WTC11 (cell line): ENCODE data around the gene FANCM. TPM values are rescaled to one million over a fixed set of nuclear protein-coding genes. Genes with fewer than 3 reads are reported as not detected.

ENCODE experiments used
- ATAC-seq: fragments of 200-7000 bp; cut with Tn5 transposase; 2 replicates; pipeline ENCODE4 v1.10.0; 2021; ENCODE audit warnings: mild to moderate bottlenecking, moderate library complexity
- CTCF ChIA-PET: fragments of 300-600 bp; sonication (Branson Sonifier 250); formaldehyde crosslinking; loops from one replicate; lab custom pipeline; 2021; ENCODE audit warnings: antibody characterized with exemption; lab: Charles Lee
- POLR2A ChIA-PET: fragments of 350-600 bp; sonication (Branson Sonifier 250); formaldehyde crosslinking; loops from one replicate; lab custom pipeline; 2021; ENCODE audit warnings: antibody characterized with exemption; lab: Charles Lee
- DNase-seq: peaks from one replicate; pipeline ENCODE4 v3.0.0; 2021; ENCODE audit warnings: low spot score
- H3K27ac Mint-ChIP-seq: 2 replicates; pipeline ENCODE4 v1.8.0; 2021; ENCODE audit warnings: mixed read lengths
- H3K27me3 Mint-ChIP-seq: 2 replicates; pipeline ENCODE4 v1.8.0; 2021; ENCODE audit warnings: low read depth, mild to moderate bottlenecking, moderate library complexity, mixed read lengths
- H3K36me3 Mint-ChIP-seq: 2 replicates; pipeline ENCODE4 v1.8.0; 2021; ENCODE audit warnings: mixed read lengths
- H3K4me1 Mint-ChIP-seq: 2 replicates; pipeline ENCODE4 v1.8.0; 2022; ENCODE audit warnings: mixed read lengths
- H3K4me3 Mint-ChIP-seq: 2 replicates; pipeline ENCODE4 v1.8.0; 2021; ENCODE audit warnings: mild to moderate bottlenecking, moderate library complexity, mixed read lengths
- H3K9me3 Mint-ChIP-seq: 2 replicates; pipeline ENCODE4 v1.8.0; 2021; ENCODE audit warnings: mixed read lengths
- AFF4 ChIP-seq: sonication (generic); formaldehyde crosslinking; IDR thresholded peaks from 2 replicates; pipeline ENCODE4 v1.8.1; 2023; ENCODE audit warnings: mild to moderate bottlenecking, missing genetic modification reagents, borderline replicate concordance
- FOXJ3 ChIP-seq: sonication (generic); formaldehyde crosslinking; IDR thresholded peaks from 2 replicates; pipeline ENCODE4 v1.9.0; 2021; ENCODE audit warnings: missing genetic modification reagents, mild to moderate bottlenecking, borderline replicate concordance
- GABPB1 ChIP-seq: sonication (generic); formaldehyde crosslinking; IDR thresholded peaks from 2 replicates; pipeline ENCODE4 v1.8.1; 2023; ENCODE audit warnings: mild to moderate bottlenecking, missing genetic modification reagents
- GRHL2 ChIP-seq: fragments of 250-450 bp; sonication (Bioruptor Pico); IDR thresholded peaks from 2 replicates; pipeline ENCODE4 v1.8.0; 2022; ENCODE audit warnings: mild to moderate bottlenecking, moderate library complexity; ENCODE audit not compliant: insufficient replicate concordance, severe bottlenecking
- HMGA2 ChIP-seq: fragments of 250-450 bp; sonication (Bioruptor Pico); IDR thresholded peaks from 2 replicates; pipeline ENCODE4 v1.4.0; 2021; ENCODE audit warnings: mild to moderate bottlenecking, moderate library complexity
- JAZF1 ChIP-seq: fragments of 250-450 bp; sonication (Bioruptor Pico); IDR thresholded peaks from 2 replicates; pipeline ENCODE4 v1.9.0; 2021; ENCODE audit warnings: moderate library complexity, mild to moderate bottlenecking, inconsistent platforms
- NFATC4 ChIP-seq: fragments of 250-450 bp; sonication (Bioruptor Pico); IDR thresholded peaks from 2 replicates; pipeline ENCODE4 v1.9.0; 2021; ENCODE audit warnings: mild to moderate bottlenecking
- SMAD3 ChIP-seq: sonication (generic); formaldehyde crosslinking; IDR thresholded peaks from 2 replicates; pipeline ENCODE4 v1.8.0; 2022; ENCODE audit warnings: missing genetic modification reagents, mild to moderate bottlenecking, borderline replicate concordance
- TCF7 ChIP-seq: sonication (generic); formaldehyde crosslinking; IDR thresholded peaks from 2 replicates; pipeline ENCODE4 v1.8.0; 2022; ENCODE audit warnings: mild to moderate bottlenecking, low read depth, missing genetic modification reagents, moderate library complexity
- TEAD4 ChIP-seq: sonication (generic); formaldehyde crosslinking; IDR thresholded peaks from 2 replicates; pipeline ENCODE4 v1.8.0; 2022; ENCODE audit warnings: mild to moderate bottlenecking, missing genetic modification reagents
- USF2 ChIP-seq: sonication (generic); formaldehyde crosslinking; IDR thresholded peaks from 2 replicates; pipeline ENCODE4 v1.8.1; 2023; ENCODE audit warnings: mild to moderate bottlenecking, missing genetic modification reagents, moderate library complexity
- ZNF121 ChIP-seq: sonication (generic); formaldehyde crosslinking; IDR thresholded peaks from 2 replicates; pipeline ENCODE4 v1.8.0; 2023; ENCODE audit warnings: missing genetic modification reagents
- ZNF416 ChIP-seq: fragments of 250-450 bp; sonication (Bioruptor Pico); IDR thresholded peaks from 2 replicates; pipeline ENCODE4 v1.9.0; 2021; ENCODE audit warnings: mild to moderate bottlenecking, inconsistent platforms
- total RNA-seq: library from RNA; stranded (reverse); gene quantifications from 3 replicates; pipeline ENCODE4 v1.2.3, GENCODE V29; 2021
- TF ChIP-seq, protein P1 (sequence below): sonication (generic); formaldehyde crosslinking; IDR thresholded peaks from 2 replicates; pipeline ENCODE4 v1.8.1; 2022; ENCODE audit warnings: missing genetic modification reagents, borderline replicate concordance
- TF ChIP-seq, protein P2 (sequence below): sonication (generic); formaldehyde crosslinking; IDR thresholded peaks from 2 replicates; pipeline ENCODE4 v1.8.1; 2023; ENCODE audit warnings: mild to moderate bottlenecking, missing genetic modification reagents, moderate library complexity
- TF ChIP-seq, protein P3 (sequence below): sonication (generic); formaldehyde crosslinking; IDR thresholded peaks from 2 replicates; pipeline ENCODE4 v1.8.0; 2023; ENCODE audit warnings: missing genetic modification reagents, mild to moderate bottlenecking, borderline replicate concordance
- TF ChIP-seq, protein P4 (sequence below): fragments of 250-450 bp; sonication (Bioruptor Pico); conservative IDR thresholded peaks from 2 replicates; pipeline ENCODE4 v1.9.0; 2021; ENCODE audit warnings: mild to moderate bottlenecking
- TF ChIP-seq, protein P5 (sequence below): sonication (generic); formaldehyde crosslinking; IDR thresholded peaks from 2 replicates; pipeline ENCODE4 v1.8.0; 2022; ENCODE audit warnings: mild to moderate bottlenecking, missing genetic modification reagents

The FANCM gene
- total RNA-seq, 1 experiment from 2014 or later = 12.9 TPM

DNA sequence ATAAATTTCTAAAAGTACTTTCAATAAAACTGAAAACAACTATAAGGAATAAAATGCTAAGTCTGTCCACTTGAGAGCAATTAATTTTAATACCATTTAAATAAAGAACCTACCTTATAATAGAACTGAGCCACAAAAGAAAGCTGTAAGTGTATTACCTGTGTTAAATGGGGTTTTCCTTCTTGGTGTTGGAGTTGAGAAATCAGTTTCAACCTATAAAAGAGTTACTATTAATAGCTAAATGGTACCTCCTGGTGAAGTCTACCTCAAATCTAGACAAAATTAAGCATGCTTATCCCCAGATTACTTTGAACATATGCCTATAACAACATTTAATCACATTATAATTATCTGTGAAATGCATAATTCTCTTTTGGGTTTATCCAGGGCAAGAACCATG, 68.5 kb downstream of the FANCM start (continued):
- TF ChIP-seq HMGA2 (CRISPR knock-in tag) = no peak

GRCh38 chr14:45210159-45210558, 74.4 kb downstream of the FANCM start:
- no peak overlapping the region for H3K4me3 Mint-ChIP-seq
- H3K27me3 Mint-ChIP-seq = no peaks in the 10 kb centered on the region
- H3K9me3 Mint-ChIP-seq = peaks cover 7% of the 10 kb centered on the region
- H3K27ac Mint-ChIP-seq = no peak overlapping the region
- DNase-seq (no peak), ATAC-seq (no peak)
- peaks cover 20% of the 10 kb centered on the region for H3K4me1 Mint-ChIP-seq
- ChIA-PET POLR2A (no interaction called here), CTCF (no interaction called here)
- TF ChIP-seq, protein P1, sequence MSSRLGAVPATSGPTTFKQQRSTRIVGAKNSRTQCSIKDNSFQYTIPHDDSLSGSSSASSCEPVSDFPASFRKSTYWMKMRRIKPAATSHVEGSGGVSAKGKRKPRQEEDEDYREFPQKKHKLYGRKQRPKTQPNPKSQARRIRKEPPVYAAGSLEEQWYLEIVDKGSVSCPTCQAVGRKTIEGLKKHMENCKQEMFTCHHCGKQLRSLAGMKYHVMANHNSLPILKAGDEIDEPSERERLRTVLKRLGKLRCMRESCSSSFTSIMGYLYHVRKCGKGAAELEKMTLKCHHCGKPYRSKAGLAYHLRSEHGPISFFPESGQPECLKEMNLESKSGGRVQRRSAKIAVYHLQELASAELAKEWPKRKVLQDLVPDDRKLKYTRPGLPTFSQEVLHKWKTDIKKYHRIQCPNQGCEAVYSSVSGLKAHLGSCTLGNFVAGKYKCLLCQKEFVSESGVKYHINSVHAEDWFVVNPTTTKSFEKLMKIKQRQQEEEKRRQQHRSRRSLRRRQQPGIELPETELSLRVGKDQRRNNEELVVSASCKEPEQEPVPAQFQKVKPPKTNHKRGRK (CRISPR knock-in tag) = no peak
- no peak for TF ChIP-seq JAZF1 (CRISPR knock-in tag)
- TF ChIP-seq, protein P2, sequence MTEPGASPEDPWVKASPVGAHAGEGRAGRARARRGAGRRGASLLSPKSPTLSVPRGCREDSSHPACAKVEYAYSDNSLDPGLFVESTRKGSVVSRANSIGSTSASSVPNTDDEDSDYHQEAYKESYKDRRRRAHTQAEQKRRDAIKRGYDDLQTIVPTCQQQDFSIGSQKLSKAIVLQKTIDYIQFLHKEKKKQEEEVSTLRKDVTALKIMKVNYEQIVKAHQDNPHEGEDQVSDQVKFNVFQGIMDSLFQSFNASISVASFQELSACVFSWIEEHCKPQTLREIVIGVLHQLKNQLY = no peak
- no peak for TF ChIP-seq ZNF121 (CRISPR knock-in tag)
- TF ChIP-seq NFATC4 = no peak
- no peak for TF ChIP-seq ZNF416 (CRISPR knock-in tag)
- TF ChIP-seq FOXJ3 (CRISPR knock-in tag) = no peak
- TF ChIP-seq SMAD3 = no peak
- TF ChIP-seq GRHL2 (CRISPR knock-in tag) = no peak
- TF ChIP-seq, protein P3, sequence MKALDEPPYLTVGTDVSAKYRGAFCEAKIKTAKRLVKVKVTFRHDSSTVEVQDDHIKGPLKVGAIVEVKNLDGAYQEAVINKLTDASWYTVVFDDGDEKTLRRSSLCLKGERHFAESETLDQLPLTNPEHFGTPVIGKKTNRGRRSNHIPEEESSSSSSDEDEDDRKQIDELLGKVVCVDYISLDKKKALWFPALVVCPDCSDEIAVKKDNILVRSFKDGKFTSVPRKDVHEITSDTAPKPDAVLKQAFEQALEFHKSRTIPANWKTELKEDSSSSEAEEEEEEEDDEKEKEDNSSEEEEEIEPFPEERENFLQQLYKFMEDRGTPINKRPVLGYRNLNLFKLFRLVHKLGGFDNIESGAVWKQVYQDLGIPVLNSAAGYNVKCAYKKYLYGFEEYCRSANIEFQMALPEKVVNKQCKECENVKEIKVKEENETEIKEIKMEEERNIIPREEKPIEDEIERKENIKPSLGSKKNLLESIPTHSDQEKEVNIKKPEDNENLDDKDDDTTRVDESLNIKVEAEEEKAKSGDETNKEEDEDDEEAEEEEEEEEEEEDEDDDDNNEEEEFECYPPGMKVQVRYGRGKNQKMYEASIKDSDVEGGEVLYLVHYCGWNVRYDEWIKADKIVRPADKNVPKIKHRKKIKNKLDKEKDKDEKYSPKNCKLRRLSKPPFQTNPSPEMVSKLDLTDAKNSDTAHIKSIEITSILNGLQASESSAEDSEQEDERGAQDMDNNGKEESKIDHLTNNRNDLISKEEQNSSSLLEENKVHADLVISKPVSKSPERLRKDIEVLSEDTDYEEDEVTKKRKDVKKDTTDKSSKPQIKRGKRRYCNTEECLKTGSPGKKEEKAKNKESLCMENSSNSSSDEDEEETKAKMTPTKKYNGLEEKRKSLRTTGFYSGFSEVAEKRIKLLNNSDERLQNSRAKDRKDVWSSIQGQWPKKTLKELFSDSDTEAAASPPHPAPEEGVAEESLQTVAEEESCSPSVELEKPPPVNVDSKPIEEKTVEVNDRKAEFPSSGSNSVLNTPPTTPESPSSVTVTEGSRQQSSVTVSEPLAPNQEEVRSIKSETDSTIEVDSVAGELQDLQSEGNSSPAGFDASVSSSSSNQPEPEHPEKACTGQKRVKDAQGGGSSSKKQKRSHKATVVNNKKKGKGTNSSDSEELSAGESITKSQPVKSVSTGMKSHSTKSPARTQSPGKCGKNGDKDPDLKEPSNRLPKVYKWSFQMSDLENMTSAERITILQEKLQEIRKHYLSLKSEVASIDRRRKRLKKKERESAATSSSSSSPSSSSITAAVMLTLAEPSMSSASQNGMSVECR (CRISPR knock-in tag) = no peak
- TF ChIP-seq, protein P4, sequence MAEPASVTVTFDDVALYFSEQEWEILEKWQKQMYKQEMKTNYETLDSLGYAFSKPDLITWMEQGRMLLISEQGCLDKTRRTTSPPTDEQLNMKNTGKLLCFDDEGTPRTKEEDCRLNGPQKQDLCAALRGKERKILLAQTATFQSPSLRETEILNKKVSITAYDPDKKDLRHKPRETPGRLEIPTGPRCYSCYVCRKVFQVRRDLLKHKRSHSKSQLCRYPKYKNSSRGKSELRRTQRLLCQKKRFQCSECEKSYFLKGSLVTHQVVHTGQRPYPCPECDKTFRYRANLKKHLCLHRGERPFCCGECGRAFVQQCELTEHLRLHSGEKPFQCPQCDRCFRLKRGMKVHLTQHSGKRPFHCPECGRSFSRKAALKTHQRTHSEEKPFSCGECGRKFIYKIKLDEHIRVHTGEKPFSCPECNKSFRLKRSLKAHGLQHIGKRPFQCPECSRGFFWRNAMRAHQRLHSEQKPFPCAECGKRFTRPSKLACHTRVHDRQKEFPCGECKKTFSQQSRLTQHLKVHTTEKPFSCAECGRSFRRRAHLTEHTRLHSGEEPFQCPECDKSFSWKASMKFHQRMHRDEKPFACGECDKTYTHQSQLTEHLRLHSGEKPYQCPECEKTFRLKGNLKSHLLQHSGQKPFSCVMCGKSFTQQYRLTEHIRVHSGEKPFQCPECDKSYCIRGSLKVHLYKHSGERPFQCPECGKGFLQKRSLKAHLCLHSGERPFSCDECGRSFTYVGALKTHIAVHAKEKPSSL (CRISPR knock-in tag) = no peak
- TF ChIP-seq HMGA2 (CRISPR knock-in tag) = no peak
- peaks cover 67% of the 10 kb centered on the region for H3K36me3 Mint-ChIP-seq

DNA sequence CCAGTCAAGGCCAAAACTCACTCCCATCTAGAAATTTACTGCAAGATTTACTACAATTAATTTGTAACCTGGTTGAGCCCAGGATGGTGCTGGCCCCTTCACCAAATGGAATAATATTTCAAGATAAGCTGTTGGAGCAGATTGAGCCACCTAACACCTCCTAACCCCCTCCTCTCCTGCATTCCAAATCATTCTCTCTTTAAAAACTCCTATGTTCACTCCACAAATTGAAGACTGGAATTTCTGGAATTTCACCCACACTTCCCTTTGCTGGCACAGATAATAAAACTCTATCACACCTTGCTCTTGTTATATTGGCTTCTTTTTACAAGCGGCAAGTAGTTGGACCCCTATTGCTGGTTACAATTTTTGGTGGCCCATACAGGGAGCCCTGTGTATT, 75.6 kb downstream of the FANCM start:
- H3K36me3 Mint-ChIP-seq = peaks cover 67% of the 10 kb centered on the region
- peaks cover 7% of the 10 kb centered on the region for H3K9me3 Mint-ChIP-seq
- no peak for TF ChIP-seq AFF4 (CRISPR knock-in tag)
- no peak for TF ChIP-seq TEAD4 (CRISPR knock-in tag)
- no peak for TF ChIP-seq TCF7 (CRISPR knock-in tag)
- no peak for TF ChIP-seq GABPB1
- no peak for TF ChIP-seq USF2
- TF ChIP-seq ZNF416 (CRISPR knock-in tag) = no peak
- TF ChIP-seq JAZF1 (CRISPR knock-in tag) = no peak
- TF ChIP-seq, protein P5, sequence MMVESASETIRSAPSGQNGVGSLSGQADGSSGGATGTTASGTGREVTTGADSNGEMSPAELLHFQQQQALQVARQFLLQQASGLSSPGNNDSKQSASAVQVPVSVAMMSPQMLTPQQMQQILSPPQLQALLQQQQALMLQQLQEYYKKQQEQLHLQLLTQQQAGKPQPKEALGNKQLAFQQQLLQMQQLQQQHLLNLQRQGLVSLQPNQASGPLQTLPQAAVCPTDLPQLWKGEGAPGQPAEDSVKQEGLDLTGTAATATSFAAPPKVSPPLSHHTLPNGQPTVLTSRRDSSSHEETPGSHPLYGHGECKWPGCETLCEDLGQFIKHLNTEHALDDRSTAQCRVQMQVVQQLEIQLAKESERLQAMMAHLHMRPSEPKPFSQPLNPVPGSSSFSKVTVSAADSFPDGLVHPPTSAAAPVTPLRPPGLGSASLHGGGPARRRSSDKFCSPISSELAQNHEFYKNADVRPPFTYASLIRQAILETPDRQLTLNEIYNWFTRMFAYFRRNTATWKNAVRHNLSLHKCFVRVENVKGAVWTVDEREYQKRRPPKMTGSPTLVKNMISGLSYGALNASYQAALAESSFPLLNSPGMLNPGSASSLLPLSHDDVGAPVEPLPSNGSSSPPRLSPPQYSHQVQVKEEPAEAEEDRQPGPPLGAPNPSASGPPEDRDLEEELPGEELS (CRISPR knock-in tag) = no peak

More for the DNA sequence above, 75.6 kb downstream of the FANCM start:
- Mint-ChIP-seq H3K4me1 (peaks cover 20% of the 10 kb centered on the region), H3K27me3 (no peaks in the 10 kb centered on the region), H3K27ac (peak overlapping the region; percentile 66), H3K4me3 (no peak overlapping the region)
- ChIA-PET POLR2A (interaction anchor here (0.9 kb wide), 1 partner anchor 10 kb away, joined by 3 read pairs; no protein-coding TSS in a partner anchor), CTCF (no interaction called here)
- ATAC-seq (no peak; the same call in 1 of the 2 replicates), DNase-seq (no peak)
